Ovary (tissue), 9 donors: Measurements from ENCODE around the gene PAK5. TPM values are rescaled to one million over a fixed set of nuclear protein-coding genes. Genes with fewer than 3 reads are reported as not detected.

Source experiments
- DNase-seq, 5 donors: peaks; one replicate each; pipeline ENCODE4 v3.0.0-alpha.2; 2019 to 2020
- H3K27ac ChIP-seq, 2 donors: fragments of 200-600 bp; one replicate each; pipeline versions ENCODE4 v1.5.1 to v1.8.0; 2019 to 2022
- H3K27me3 ChIP-seq: fragments of 200-600 bp; one replicate; pipeline ENCODE4 v1.8.0; 2022
- H3K36me3 ChIP-seq: fragments of 200-600 bp; sonication (generic); one replicate; pipeline ENCODE4 v1.5.1; 2019
- H3K4me1 ChIP-seq: one replicate; pipeline ENCODE4 v1.8.1; 2013; ENCODE audit warnings: mild to moderate bottlenecking, moderate library complexity; ENCODE audit not compliant: insufficient read depth
- H3K4me3 ChIP-seq: fragments of 200-600 bp; sonication (generic); one replicate; pipeline ENCODE4 v1.5.1; 2017
- H3K9me3 ChIP-seq, 2 donors: fragments of 200-600 bp in 1 of 2; sonication (generic) in 1 of 2; one replicate each; pipeline versions ENCODE4 v1.5.1 to v1.8.1; 2013 to 2019; ENCODE audit warnings: mild to moderate bottlenecking in 1 of 2, moderate library complexity in 1 of 2
- EP300 ChIP-seq: sonication (generic); formaldehyde crosslinking; IDR thresholded peaks from one replicate; pipeline ENCODE4 v1.6.1; 2017; ENCODE audit warnings: antibody characterized with exemption
- POLR2A ChIP-seq: fragments of 450-650 bp; IDR thresholded peaks from one replicate; pipeline ENCODE4 v1.6.1; 2017; ENCODE audit warnings: antibody characterized with exemption, mild to moderate bottlenecking, moderate library complexity
- WGBS, 3 donors: extraction: QIAGEN DNeasy Blood & Tissue Kit in 1 of 3; methylation state at CpG; one replicate each; pipeline versions ENCODE4 v1.1.5 to v1.1.7; 2013 to 2017; 5-methylcytosine and 5-hydroxymethylcytosine counted together
- intact Hi-C, 4 donors: fragments of 100-400 bp; cut with DNase I; formaldehyde crosslinking; loops; one replicate each; pipeline versions ENCODE4 v1.11.0 to v1.15.1; 2022 to 2023
- polyA plus RNA-seq, 2 donors: library from polyadenylated mRNA; stranded (reverse); fragments of 200-250 nt in 1 of 2; fragments of 350-450 nt in 1 of 2; fragmentation: Illumina TruSeq in 1 of 2; extraction: RNeasy Lipid Tissue Mini Kit (QIAGEN cat#74804) in 1 of 2; gene quantifications; one replicate each; pipeline ENCODE4 v1.2.3, GENCODE V29; 2013 to 2014
- total RNA-seq, 7 donors: library from RNA; depleted of rRNA in 2 of 7; stranded (reverse); fragments of >200 nt in 2 of 7; fragmentation: NEBNext Ultra II Directional in 3 of 7; extraction: Animal tissue kit (Norgen Biotek cat#: 25700) in 3 of 7; gene quantifications; one replicate each; pipeline versions ENCODE4 v1.1.0 to v1.2.4, GENCODE V29; 2016 to 2023
- TF ChIP-seq, protein P1 (sequence below), 3 donors: fragments of 450-650 bp in 2 of 3; fragments of 200-600 bp in 1 of 3; IDR thresholded peaks; one replicate each; pipeline versions ENCODE4 v1.5.1 to v1.8.0; 2016 to 2022; ENCODE audit warnings: antibody characterized with exemption in 3 of 3, mild to moderate bottlenecking in 1 of 3
- donor health status: DM: no; HTN: no; CAD: no; lungs with moderate emphysema.
- donor health status: DM: no; HTN: no; CAD: no.
- donor health status: Bipolar disorder and iron deficiency.
- donor health status: DM: yes; HTN: yes; CAD: no.
- donor health status: DM: no; HTN: no; CAD: no.
- donor health status: DM: yes; HTN: yes; CAD: no.

PAK5 gene
- total and polyA plus RNA-seq, 9 donors = under 0.01 to 0.47 (median 0.10) TPM; not detected in 2

DNA sequence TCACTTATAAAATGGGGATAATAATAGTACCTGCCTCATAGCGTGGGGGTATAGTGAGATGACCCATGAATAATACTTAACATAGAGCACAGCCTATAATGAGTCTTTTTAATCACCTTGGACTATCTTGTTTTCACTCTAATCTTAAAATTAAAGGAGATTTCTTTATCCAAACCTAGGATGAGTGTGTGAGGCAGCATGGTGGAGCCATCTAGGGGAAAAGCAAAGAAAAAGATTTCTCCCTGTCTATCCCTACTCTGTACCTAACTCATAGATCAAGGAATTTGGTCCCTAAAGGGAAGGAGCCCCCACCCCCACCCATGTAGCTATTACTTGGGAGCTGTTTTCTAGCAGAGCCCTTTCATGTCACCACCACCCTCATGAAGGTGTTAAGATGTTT, 45.2 kb upstream of the PAK5 start:
- Histone ChIP-seq H3K4me3 (no peak overlapping the region), H3K9me3 (no peaks in the 10 kb centered on the region), H3K36me3 (no peaks in the 10 kb centered on the region), H3K4me1 (no peaks in the 10 kb centered on the region), H3K27ac (no peak overlapping the region), H3K27me3 (no peaks in the 10 kb centered on the region)
- intact Hi-C loops = no loop called here
- no peak for DNase-seq
- TF ChIP-seq POLR2A = no peak
- TF ChIP-seq, protein P1, sequence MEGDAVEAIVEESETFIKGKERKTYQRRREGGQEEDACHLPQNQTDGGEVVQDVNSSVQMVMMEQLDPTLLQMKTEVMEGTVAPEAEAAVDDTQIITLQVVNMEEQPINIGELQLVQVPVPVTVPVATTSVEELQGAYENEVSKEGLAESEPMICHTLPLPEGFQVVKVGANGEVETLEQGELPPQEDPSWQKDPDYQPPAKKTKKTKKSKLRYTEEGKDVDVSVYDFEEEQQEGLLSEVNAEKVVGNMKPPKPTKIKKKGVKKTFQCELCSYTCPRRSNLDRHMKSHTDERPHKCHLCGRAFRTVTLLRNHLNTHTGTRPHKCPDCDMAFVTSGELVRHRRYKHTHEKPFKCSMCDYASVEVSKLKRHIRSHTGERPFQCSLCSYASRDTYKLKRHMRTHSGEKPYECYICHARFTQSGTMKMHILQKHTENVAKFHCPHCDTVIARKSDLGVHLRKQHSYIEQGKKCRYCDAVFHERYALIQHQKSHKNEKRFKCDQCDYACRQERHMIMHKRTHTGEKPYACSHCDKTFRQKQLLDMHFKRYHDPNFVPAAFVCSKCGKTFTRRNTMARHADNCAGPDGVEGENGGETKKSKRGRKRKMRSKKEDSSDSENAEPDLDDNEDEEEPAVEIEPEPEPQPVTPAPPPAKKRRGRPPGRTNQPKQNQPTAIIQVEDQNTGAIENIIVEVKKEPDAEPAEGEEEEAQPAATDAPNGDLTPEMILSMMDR (IDR thresholded peaks at IDR 0.05) = no peak
- 50 to 62% (median 54%) methylated on average over 1 of the region's 1 CpG for WGBS, 3 donors

DNA sequence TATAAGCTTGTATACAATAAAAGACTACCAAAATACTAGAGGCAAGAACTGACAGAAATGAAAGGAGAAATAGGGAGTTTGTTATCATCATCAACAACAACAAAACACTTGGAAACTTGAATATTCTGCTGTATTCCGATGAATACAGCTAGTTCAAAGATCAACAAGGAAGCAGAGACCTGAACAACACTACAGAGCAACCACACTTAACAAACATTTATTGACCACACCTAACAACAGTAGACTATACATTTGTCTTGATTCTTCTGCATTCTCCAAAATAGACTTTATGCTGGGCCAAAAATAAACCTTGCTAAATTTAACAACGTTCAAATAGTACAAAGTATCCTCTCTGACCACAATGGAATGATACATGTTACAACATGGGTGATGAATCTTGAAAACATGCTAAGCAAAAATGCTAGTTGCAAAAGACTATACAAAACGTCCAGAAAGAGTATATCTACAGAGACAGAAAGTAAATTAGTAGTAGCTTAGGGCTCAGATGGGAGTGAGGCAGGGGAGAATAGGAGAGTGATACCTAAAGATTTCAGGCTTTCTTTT, 39.1 kb upstream of the PAK5 start:
- DNase-seq = no peak
- no peak overlapping the region for H3K27ac ChIP-seq
- no peak overlapping the region for H3K4me3 ChIP-seq
- no peak for TF ChIP-seq EP300
- TF ChIP-seq, protein P1 (IDR thresholded peaks at IDR 0.05) = no peak
- TF ChIP-seq POLR2A = no peak
- H3K36me3 ChIP-seq = no peaks in the 10 kb centered on the region
- WGBS, 3 donors = 41 to 44% (median 44%) methylated on average over 3 of the region's 3 CpGs
- H3K27me3 ChIP-seq = no peaks in the 10 kb centered on the region
- no peaks in the 10 kb centered on the region for H3K9me3 ChIP-seq
- intact Hi-C loops = no loop called here
- H3K4me1 ChIP-seq = no peaks in the 10 kb centered on the region

DNA sequence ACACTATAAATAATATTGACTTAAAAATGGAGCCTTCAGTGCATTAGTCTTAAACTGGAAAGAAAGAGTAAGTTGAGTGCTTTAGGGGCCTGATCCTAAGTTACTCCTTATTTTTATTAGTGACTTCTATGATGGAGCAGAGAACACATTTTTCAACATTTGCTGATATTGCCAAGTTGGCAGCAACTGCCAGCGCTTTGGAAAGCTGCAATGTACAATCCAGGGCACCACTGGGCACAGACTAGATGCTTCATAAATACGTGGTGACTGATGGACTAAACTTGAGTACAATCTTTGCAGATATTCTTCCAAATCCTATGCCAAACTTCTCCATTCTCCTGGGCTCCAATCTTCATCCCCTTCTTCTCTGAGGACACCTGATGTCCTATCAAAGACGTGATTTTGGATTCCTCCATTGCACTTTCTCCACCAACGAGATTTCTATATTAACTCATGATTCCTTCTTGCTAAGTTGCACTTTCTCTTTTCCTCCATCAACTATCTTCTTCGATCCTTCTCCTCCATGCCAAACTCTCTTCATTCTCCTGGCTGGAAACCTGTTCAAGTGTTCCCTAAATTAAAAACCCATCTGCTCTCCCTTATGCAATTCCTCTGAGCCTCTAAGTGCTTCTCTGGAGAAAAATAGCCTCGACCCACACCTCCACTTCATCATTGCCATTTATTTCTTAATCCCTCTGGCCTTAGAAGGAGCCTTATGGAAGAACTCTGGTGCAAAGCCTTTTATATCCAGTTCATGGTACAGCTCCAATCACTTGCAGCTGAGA, 28.5 kb upstream of the PAK5 start:
- DNase-seq = no peak
- H3K9me3 ChIP-seq = no peaks in the 10 kb centered on the region
- WGBS, 3 donors = 66 to 75% (median 68%) methylated on average over 6 of the region's 6 CpGs
- no peak overlapping the region for H3K27ac ChIP-seq
- intact Hi-C loops = no loop called here
- no peaks in the 10 kb centered on the region for H3K36me3 ChIP-seq
- H3K4me1 ChIP-seq = no peaks in the 10 kb centered on the region
- TF ChIP-seq, protein P1 (IDR thresholded peaks at IDR 0.05) = no peak
- TF ChIP-seq EP300 (no peak), POLR2A (no peak)
- no peaks in the 10 kb centered on the region for H3K27me3 ChIP-seq
- H3K4me3 ChIP-seq = no peak overlapping the region

DNA sequence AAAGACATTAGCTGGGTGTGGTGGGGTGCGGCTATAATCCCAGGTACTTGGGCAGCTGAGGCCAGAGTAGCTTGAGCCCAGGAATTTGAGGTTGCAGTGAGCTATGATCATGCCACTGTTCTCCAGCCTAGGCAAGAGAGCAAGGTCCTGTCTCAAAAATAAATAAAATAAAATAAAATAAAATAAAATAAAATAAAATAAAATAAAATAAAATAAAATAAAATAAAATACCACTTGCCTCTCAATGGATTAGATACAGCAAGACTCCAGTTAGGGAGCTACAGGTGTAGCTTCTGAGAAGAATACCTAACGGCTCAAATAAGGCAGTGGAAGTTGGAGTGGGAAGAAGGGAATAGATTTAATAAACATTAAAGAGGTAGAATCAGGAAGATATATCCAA, 13.7 kb upstream of the PAK5 start:
- Histone ChIP-seq H3K27ac (no peak overlapping the region), H3K27me3 (no peaks in the 10 kb centered on the region), H3K36me3 (no peaks in the 10 kb centered on the region), H3K9me3 (no peaks in the 10 kb centered on the region), H3K4me1 (no peaks in the 10 kb centered on the region), H3K4me3 (no peak overlapping the region)
- TF ChIP-seq POLR2A (no peak), EP300 (no peak)
- TF ChIP-seq, protein P1 (IDR thresholded peaks at IDR 0.05) = no peak
- intact Hi-C loops = no loop called here
- no peak for DNase-seq
- 88 to 91% (median 89%) methylated on average over 2 of the region's 2 CpGs for WGBS, 3 donors
